G401.6 (cell line): ENCODE data around the gene BATF.

Experiments
- FAIRE-seq: peaks from 2 replicates; lab custom pipeline; 2012; peaks lifted over from hg19 to GRCh38; lab: Jason Lieb, UNC

BATF gene

DNA sequence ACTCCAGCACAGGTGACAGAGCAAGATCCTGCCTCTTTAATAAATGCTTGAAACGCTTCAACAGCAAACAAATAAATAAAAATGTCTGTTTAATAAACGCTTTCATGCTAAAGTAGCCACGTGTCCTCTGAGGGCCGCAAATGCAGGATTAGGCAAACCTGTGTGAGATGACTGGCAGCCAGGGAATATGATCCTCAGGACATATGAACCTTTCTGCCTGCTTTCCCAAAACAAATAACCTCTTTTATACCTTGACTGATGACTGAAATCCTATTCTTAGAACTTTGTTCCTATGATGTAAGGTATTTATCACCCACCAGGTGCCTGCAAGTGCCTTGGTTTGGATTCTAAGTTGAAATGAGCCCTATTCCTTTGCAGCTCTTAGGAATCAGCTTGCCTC, 41.7 kb downstream of the BATF start:
- FAIRE-seq = no peak

DNA sequence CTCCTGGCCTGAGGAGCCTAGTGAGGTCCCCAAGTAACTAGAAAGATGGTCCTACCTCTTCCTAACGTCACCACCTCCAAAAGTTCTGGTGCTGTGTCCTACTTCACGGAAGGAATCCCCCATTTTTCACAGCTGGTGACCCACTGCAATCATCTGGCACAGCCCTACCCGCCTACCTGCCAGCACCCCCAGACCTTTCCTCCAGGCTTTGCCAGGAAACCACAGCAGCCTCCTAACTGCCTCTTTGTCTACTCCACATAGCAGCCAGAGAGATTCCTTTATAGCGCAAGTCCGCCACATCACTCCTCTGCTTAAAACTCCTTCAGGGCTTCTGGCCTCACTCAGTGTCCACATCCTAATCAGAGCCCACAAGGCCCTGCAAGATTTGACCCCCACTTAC, 42.8 kb downstream of the BATF start:
- FAIRE-seq = no peak

DNA sequence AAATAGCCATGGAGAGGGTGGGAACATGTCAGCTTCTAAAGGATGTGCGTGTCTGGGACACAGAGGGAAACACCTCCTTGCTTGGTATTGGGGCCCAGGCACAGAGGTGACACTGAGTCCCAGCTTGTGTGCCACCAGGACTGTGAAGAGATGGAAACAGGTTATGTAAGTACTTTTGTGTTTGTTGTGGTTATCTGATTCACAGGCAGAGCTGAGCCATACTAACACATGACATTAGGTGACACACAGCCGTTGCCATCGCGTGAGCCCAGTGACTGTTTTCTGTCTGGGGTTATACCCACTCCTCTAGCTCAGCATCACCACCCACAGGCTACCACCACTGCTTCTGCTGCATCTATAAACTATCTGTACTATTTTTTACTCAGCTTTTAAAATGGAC, 44.1 kb downstream of the BATF start:
- FAIRE-seq = no peak

DNA sequence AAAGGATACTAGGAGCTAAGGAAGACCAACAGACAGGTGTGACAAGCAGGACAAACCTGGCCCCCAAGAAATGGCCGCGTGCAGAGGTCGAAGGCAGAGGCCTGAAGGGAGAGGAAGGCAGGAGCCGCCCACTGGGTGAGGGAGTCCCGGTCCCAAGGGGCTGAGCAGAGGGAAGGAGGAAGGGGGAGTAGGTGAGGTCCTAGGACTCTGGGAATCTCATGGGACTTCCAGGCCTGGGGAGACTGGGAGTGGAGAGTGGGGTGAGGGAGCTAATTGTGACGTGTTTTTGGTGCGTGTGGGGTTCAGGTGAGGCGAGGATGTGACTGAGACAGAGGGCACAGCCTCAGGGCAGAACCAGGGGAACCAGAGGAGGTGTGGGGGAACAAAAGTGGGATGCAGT, 44.5 kb downstream of the BATF start:
- FAIRE-seq = no peak

DNA sequence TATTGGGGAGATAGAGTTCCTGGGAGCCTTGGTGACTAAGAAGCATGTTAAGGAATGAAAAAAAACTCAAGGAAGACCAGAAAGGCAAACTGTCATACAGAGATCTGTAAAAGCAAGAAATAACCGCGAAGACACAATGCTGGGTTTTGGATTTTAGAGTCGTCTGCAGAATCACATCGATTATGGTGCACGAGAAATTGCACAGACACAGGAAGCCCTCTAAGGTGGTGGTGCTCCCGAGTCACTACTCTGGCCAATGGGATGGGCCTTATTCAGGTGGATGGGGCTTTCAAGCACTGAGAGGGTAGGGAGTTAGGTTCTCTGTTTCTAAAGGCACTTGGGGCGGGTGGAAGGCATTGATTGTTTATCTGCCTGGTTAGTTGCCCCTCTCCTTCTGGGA, 45.9 kb downstream of the BATF start:
- FAIRE-seq = no peak

DNA sequence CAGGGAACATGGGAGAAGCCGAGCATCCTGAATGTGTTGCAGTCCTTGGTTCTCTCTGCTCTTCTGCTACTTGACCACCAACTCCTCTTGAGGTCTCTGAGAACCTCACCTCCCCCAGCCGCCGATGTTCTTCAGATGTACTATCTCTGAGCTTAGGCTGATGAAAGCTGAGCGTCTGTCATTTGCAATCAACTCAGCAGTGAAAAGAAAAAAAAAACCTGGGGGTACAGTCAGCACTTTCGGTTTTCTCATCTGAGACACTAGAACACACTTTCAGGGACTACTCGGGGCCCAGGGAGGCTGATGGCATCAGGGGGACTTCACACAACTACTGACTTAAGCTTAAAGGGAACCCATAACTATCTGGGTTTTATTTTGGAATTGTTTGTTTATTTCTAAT, 46.5 kb downstream of the BATF start:
- FAIRE-seq = no peak

DNA sequence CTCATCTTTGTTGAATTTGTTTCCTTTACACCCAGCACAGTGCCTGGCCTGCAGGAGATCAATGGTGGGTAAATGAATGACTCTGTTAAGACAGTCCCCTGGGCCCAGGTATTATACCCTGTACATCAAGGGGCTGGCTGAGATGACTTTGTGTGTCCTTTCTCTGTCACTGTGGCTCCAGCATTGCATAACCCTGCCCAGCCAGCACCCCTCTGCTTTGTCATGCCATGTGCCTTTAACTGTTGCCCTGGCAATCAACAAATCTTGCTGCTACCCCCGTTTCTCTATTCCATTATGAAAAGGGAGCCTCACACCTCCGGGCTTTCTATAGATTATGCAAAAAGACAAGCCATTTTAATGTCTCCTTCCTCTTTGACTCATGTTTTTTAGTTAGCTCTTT, 48.5 kb downstream of the BATF start:
- no peak for FAIRE-seq

DNA sequence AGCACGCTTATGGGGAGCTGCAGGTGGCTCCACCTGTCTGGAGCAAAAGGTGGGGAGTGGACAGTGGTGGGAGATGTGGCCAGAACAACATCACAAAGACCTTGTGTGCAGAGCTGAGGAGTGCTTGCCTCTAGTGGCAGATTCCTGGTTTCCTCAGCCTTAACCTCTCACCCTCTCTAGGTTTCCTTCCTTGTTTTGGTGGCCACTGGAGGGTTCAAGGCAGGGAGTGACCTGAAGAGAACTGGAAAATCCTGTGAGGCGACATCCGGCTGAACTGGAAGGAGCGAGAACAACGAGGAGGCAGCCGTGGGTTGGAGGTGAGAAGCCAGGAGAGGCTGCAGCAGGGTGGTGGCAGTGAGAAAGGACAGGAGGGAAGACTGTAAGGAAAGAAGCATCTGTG, 49.8 kb downstream of the BATF start:
- FAIRE-seq = no peak

DNA sequence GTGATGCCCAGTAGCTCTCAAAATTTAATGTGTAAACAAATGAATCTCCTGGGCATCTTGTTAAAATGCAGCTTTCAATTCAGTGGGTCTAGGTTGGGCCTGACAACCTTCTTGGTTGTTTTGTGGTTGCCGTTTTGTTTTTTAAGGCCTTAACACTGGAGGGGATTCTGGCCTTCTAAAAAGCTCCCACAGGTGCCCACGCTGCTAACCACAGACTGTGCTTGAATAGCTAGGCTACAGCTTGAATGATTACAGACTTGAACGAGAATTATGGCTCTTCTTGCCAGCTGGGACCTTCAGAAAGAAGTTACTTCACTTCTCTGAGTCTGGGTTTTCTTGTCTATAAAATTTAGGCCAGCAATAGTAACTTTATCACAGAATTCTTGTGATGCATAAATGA, 54.8 kb downstream of the BATF start:
- no peak for FAIRE-seq

DNA sequence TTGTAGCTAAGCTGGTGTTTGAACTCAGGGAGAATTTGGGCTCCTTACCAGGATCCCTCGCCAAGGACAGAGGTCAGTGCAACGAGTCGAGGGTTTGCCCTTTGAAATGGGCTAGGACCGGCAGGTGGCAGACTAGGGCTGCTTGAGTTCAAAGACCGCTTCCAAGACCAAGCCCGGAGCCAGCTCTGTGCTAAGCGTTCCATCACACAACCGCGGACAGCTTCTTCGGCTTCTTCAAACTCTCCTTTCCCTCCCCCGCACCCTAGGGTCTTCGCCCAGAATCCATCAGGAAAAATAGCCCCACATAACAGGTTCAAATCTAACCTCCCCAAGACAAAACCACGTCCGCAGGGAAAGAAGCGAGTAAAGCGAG, 55.4 kb downstream of the BATF start:
- peak; percentile 30 for FAIRE-seq

DNA sequence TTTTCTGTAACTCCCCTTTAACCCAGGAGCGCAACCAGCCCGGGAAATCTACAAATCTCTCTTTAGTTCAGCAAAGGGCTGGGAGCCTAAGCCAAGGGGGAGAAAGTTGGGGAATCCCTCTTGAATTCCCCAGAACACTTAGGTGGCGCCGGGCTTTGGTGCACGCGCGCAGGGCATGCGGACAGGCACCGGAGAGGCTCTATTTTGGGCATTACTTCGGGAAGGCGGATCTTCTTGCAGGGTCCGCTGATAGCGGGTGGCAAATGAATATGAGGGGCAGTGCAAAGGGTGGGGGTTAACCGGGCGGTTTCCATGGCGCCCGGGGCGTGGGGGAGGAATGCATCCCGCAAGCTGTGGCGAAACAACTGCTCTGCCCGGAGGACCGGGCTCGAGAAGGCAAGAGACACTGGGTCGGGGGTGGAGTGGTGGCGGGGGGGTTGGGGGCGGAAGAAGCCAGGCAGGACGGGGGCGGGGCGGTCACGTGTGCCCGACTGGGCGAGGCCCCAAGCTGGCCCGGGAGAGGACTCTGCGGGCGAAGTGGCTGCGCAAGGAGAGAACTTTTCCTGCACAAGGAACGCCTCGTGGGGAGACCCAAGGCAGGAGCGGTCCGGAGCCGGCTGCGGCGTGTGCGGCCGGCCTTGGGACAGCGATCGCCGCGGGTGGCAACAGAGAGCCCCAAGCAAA, 56.0 kb downstream of the BATF start, which contains the start of gene FLVCR2:
Gene FLVCR2 (plus strand): TSS at position 519 of the 684 bp plus-strand sequence. CDS start 353 bp downstream, outside the sequence.
- FAIRE-seq = no peak

DNA sequence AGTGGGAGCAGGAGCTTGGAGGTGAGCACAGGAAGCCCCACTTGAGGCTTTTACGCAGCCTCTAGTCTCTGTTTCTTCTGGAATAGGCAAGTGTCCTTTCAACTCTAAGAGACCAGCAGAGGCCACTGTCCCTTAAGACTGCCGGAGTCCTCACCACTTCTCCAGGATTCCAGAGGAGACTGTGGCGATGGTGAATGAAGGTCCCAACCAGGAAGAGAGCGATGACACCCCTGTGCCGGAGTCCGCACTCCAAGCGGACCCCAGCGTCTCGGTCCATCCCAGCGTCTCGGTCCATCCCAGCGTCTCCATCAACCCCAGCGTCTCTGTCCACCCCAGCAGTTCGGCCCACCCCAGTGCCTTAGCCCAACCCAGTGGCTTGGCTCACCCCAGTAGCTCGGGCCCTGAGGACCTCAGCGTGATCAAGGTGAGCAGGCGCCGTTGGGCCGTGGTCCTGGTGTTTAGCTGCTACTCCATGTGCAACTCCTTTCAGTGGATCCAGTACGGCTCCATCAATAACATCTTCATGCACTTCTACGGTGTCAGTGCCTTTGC, 56.6 kb downstream of the BATF start:
- no peak for FAIRE-seq

DNA sequence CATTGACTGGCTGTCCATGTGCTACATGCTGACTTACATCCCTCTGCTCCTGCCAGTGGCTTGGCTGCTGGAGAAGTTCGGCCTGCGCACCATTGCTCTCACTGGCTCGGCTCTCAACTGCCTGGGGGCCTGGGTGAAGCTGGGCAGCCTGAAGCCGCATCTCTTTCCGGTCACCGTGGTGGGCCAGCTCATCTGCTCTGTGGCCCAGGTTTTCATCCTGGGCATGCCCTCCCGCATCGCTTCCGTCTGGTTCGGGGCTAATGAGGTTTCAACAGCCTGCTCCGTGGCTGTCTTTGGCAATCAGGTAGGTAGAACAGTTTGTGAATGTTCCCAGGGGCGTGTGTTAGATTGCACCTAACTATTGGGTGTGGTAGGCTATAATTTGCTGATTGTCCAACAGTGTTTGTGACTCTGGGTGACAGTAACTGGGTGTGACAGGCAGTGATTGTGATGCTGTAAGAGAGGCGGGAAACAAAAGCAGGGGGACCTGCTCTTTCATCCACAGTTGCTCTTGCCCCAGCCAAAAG, 57.1 kb downstream of the BATF start:
- FAIRE-seq = no peak

DNA sequence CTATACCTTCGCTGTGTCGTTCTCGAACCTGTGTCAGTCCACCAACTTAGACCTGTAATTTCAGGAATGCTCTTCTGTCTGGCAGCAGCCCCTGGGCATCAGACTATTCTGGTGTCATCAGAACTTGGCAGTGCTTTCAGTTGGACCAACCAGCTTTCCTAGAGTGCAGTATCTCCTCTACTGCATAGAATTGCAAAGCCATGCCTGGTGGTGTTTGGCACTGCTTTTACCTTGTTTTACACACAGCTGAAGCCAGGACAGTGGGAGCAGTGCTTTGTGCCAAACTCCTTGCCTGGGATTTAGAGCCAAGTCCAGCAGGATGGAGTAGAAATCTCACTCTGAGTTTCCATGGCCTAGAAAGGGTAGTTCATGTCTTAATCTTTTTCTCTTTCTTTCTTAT, 57.6 kb downstream of the BATF start:
- no peak for FAIRE-seq

DNA sequence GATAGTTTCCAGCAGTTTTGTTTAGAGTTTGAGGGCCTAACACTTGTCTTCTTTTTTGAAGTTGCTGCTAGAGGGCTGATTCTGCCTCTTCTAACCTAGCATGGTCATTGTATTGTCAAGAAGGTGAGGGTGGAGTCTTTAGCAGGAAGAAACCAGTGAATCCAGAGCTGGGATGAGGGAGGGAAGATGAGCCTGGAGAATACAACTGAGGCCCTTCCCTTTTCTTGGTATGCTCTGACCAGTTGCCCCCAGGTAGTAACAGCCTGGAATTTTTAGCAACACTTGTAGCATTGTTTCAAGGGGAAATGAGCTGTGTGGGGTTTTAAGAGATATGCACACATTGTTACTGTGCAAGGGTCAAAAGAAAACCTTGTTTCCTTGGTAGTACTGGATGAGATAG, 65.1 kb downstream of the BATF start:
- no peak for FAIRE-seq

DNA sequence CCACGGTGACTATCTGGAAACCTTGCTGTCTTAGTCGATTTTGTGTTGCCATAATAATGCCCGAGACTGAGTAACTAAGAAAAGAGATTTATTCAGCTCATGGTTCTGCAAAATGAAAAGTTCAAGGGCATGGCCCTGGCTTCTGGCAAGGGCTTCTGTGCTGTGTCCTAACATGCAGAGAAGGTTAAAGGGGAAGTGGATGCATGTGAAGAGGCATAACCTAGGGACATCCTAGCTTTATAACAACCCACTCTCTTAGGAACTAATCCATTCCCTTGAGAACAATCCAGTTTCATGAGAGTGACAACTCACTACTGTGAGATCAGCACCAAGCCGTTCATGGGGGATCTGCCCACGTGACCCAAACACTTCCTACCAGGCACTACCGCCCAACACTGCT, 67.7 kb downstream of the BATF start:
- FAIRE-seq = no peak

DNA sequence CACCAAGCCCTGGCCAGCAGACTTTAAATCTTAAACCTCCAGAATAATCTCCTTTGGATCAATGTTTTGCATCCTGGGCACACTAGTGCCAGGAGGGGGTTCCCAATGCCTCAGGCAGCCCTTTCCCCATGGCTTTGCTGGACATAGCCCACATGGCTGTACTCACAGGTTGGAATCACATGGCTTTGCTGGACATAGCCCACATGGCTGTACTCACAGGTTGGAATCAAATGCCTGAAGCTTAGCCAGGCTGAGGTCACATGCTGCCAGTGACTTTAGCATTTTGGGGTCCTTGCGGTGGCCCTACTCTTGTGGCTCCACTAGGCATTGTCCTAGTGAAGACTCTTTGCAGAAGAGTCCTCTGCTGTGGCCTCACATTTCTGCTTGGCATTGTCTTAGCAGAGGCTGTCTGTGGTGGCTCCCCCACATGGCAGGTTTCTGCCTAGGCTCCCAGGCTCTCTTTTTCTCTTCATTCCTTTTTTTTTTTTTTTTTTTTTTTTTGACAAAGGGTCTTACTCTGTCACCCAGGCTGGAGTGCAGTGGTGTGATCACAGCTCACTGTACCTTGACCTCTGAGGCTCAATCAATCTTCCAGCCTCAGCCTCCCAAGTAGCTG, 69.2 kb downstream of the BATF start:
- FAIRE-seq = no peak

DNA sequence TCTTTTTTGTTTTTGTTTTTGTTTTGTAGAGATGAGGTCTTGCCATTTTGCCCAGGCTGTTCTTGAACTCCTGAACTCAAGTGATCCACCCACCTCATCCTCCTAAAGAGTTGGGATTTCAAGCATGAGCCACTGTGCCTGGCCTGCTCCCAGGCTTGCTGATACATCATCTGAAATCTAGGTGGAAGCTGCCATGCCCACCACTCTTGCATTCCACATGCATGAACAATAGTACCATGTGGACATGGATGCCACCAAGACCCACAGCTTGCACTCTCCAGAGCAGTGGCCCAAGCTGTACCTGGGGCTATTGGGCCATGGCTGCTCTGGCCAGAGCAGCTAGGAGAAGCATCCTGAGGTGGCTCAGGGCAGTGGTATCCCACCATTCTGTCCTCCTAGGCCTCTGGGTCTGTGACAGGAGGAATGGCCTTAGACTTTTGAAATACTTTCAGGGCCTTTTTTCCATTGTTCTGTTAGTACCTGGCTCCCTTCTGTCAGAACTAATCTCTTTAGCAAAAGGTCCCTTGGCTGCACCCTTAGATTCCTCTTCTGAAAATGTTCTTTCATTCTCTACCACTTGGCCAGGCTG, 69.8 kb downstream of the BATF start:
- no peak for FAIRE-seq

DNA sequence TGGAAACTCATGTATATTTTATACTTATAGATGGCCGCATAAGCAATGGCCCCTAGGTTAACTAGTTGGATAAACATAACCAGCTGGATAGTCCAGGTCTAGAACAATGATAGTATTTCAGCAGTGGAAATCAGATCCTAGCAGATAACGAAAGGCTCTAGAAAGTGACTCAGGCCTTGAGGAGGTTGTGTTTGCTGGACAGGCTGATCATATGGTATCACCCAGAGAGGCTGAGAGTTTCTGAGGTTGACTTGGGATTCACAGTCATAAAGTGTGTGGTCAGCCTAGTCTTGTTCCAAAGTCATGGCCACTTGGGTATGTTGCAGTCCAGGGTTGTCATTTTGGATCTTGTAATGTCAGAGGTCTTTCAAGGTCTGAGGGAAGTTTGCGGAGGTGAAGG, 73.0 kb downstream of the BATF start:
- FAIRE-seq = no peak
